Panc1 (cell line): Measurements from ENCODE around the gene PARD3.

ENCODE experiments used
- POLR2AphosphoS5 ChIP-seq: IDR thresholded peaks from 2 replicates; pipeline ENCODE4 v1.6.1; 2012; ENCODE audit warnings: mild to moderate bottlenecking, low read depth, low read length, moderate library complexity
- SIN3A ChIP-seq: IDR thresholded peaks from 2 replicates; pipeline ENCODE4 v1.6.1; 2012; ENCODE audit warnings: low read depth, mild to moderate bottlenecking, low read length, moderate library complexity, borderline replicate concordance; ENCODE audit not compliant: insufficient read depth
- TCF7L2 ChIP-seq: IDR thresholded peaks from 2 replicates; pipeline ENCODE4 v1.6.1; 2011; ENCODE audit warnings: mild to moderate bottlenecking, low read depth, low read length, inconsistent platforms
- TF ChIP-seq, protein P1 (sequence below): fragments of 450-650 bp; IDR thresholded peaks from 2 replicates; pipeline ENCODE4 v1.5.1; 2017; ENCODE audit warnings: mild to moderate bottlenecking
- TF ChIP-seq, protein P2 (sequence below), 2 experiments: IDR thresholded peaks; 2 replicates each; pipeline ENCODE4 v1.6.1; 2011 to 2012; ENCODE audit warnings: low read depth in 2 of 2, control low read depth in 1 of 2, low read length in 1 of 2, mild to moderate bottlenecking in 1 of 2, moderate library complexity in 1 of 2; ENCODE audit not compliant: insufficient read depth in 1 of 2

DNA sequence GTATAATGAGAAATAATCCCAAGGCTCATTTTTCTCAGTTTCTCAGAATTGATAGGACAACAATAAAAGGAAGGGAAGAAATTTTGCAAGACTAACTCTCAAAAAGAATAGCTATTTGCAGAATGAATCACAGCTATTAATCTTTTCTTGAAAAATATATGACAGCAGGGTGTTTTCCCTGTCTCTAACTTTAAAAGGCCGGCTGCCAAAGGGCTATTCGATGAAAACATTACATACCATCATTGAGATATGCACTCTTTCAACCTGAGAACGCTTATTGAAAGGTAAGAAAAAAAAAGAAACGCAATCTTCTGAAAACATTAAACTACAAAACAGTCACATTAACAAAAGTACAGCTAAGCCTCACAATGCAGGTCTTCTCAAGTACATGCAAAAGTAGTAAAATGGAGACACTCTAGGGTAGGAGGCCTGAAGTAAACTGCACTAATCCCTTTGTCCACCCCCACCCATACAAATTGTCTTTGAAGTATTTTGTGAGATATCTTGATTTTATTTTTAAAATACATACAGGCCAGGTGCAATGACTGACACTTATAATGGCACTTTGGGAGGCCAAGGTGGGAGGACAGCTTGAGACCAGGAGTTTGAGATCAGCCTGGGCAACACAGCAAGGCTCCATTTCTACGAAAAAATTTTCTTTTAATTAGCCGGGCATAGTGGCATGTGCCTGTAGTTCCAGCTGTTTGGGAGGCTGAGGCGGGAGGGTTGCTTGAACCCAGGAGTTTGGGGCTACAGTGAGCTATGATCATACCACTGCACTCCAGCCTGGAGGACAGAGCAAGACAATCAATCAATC lies 83.0 kb downstream of the PARD3 start:
- TF ChIP-seq SIN3A = no peak
- TF ChIP-seq, protein P1, sequence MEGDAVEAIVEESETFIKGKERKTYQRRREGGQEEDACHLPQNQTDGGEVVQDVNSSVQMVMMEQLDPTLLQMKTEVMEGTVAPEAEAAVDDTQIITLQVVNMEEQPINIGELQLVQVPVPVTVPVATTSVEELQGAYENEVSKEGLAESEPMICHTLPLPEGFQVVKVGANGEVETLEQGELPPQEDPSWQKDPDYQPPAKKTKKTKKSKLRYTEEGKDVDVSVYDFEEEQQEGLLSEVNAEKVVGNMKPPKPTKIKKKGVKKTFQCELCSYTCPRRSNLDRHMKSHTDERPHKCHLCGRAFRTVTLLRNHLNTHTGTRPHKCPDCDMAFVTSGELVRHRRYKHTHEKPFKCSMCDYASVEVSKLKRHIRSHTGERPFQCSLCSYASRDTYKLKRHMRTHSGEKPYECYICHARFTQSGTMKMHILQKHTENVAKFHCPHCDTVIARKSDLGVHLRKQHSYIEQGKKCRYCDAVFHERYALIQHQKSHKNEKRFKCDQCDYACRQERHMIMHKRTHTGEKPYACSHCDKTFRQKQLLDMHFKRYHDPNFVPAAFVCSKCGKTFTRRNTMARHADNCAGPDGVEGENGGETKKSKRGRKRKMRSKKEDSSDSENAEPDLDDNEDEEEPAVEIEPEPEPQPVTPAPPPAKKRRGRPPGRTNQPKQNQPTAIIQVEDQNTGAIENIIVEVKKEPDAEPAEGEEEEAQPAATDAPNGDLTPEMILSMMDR = no peak
- TF ChIP-seq, protein P2, sequence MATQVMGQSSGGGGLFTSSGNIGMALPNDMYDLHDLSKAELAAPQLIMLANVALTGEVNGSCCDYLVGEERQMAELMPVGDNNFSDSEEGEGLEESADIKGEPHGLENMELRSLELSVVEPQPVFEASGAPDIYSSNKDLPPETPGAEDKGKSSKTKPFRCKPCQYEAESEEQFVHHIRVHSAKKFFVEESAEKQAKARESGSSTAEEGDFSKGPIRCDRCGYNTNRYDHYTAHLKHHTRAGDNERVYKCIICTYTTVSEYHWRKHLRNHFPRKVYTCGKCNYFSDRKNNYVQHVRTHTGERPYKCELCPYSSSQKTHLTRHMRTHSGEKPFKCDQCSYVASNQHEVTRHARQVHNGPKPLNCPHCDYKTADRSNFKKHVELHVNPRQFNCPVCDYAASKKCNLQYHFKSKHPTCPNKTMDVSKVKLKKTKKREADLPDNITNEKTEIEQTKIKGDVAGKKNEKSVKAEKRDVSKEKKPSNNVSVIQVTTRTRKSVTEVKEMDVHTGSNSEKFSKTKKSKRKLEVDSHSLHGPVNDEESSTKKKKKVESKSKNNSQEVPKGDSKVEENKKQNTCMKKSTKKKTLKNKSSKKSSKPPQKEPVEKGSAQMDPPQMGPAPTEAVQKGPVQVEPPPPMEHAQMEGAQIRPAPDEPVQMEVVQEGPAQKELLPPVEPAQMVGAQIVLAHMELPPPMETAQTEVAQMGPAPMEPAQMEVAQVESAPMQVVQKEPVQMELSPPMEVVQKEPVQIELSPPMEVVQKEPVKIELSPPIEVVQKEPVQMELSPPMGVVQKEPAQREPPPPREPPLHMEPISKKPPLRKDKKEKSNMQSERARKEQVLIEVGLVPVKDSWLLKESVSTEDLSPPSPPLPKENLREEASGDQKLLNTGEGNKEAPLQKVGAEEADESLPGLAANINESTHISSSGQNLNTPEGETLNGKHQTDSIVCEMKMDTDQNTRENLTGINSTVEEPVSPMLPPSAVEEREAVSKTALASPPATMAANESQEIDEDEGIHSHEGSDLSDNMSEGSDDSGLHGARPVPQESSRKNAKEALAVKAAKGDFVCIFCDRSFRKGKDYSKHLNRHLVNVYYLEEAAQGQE (IDR thresholded peaks at IDR 0.05; ENCODE audit: insufficient read depth in 1 of 2, low read depth in 2 of 2, low read length in 1 of 2) = no peak
- no peak for TF ChIP-seq POLR2AphosphoS5
- no peak for TF ChIP-seq TCF7L2
